ENCODE measurements around the gene NAT14. TPM values are rescaled to one million over a fixed set of nuclear protein-coding genes. Genes with fewer than 3 reads are reported as not detected.

Gene NAT14
- total RNA-seq, 4 donors from 2014 or later = 5.1 to 28.3 (median 12.2) TPM

DNA sequence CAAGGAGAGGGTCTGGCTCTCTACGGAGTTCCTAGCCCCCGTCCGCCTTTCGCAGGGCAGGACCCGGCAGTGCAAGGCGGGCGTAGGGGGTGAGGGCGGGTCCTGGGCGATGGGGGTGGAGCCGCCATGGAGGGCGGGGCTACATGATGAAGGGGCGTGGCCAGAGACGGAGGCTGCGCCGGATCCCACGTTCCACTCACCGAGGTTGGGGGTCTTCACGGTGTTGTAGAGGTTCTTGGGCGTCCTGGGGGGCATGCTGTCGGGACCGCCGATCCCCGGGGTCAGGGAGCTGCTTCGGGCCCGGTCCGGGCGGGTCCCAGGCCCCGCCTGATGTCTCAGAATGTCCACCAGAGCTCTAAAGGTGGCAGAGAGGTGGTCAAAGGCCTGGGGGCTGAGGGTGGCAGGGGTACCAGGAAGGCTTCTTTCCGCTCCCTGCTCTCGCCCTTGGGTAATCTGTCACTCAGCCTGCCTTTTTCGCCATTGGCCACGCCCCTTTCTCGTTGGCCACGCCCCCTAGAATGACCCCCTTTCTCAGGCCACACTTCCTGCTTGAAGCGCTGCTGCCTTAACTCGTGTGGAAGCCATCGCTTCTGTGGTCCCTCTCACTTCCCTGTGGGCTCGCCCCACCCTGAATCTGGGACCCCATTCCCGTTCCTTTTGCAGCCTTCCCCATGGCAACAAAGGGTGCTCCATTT lies 44.4 kb upstream of the NAT14 start:
- TF ChIP-seq, protein P1, sequence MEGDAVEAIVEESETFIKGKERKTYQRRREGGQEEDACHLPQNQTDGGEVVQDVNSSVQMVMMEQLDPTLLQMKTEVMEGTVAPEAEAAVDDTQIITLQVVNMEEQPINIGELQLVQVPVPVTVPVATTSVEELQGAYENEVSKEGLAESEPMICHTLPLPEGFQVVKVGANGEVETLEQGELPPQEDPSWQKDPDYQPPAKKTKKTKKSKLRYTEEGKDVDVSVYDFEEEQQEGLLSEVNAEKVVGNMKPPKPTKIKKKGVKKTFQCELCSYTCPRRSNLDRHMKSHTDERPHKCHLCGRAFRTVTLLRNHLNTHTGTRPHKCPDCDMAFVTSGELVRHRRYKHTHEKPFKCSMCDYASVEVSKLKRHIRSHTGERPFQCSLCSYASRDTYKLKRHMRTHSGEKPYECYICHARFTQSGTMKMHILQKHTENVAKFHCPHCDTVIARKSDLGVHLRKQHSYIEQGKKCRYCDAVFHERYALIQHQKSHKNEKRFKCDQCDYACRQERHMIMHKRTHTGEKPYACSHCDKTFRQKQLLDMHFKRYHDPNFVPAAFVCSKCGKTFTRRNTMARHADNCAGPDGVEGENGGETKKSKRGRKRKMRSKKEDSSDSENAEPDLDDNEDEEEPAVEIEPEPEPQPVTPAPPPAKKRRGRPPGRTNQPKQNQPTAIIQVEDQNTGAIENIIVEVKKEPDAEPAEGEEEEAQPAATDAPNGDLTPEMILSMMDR (IDR thresholded peaks at IDR 0.05) = no peak
- TF ChIP-seq POLR2A (IDR thresholded peaks at IDR 0.05) = no peak

DNA sequence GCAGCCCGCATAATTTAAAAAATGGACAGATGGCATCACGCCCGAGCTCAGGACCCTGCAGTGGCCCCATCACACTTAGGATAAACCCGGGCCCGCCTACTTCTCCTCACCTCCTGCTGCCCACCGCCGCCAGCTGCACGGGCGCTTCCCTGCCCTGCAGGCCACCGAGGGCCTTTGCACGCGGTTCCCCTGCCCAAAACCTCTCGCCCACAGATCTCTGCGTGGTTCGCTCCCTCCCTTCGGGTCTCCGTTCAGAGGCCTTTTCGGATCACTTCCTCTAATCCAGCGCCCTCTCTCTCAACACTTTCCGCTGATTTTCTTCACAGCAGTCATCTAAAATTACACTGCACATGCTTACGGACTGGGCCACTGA lies 43.7 kb upstream of the NAT14 start:
- intact Hi-C loops (cut with DNase I) = no loop called here
- Histone ChIP-seq H3K36me3 (no peaks in the 10 kb centered on the region), H3K4me3 (replicated peaks in 1 of 3) (no peak overlapping the region), H3K27ac (no peak overlapping the region), H3K4me1 (peaks cover 0 to 4% of the 10 kb centered on the region in 2 donors), H3K27me3 (peaks cover 25% of the 10 kb centered on the region), H3K9me3 (no peaks in the 10 kb centered on the region)
- no peak for DNase-seq
- TF ChIP-seq POLR2A (IDR thresholded peaks at IDR 0.05) = no peak
- TF ChIP-seq, protein P1 (IDR thresholded peaks at IDR 0.05) = no peak
- 4 to 6% methylated on average over 21 of the region's 21 CpGs for WGBS, 2 donors

More for the DNA sequence above, 44.4 kb upstream of the NAT14 start:
- Histone ChIP-seq H3K9me3 (no peaks in the 10 kb centered on the region), H3K4me3 (replicated peaks in 1 of 3) (no peak overlapping the region), H3K36me3 (no peaks in the 10 kb centered on the region), H3K27ac (no peak overlapping the region), H3K4me1 (peaks cover 0 to 4% of the 10 kb centered on the region in 2 donors), H3K27me3 (peaks cover 25% of the 10 kb centered on the region)
- WGBS, 2 donors = 9 to 17% methylated on average over 19 to 21 of the region's 39 CpGs
- intact Hi-C loops (cut with DNase I) = no loop called here
- DNase-seq = no peak

DNA sequence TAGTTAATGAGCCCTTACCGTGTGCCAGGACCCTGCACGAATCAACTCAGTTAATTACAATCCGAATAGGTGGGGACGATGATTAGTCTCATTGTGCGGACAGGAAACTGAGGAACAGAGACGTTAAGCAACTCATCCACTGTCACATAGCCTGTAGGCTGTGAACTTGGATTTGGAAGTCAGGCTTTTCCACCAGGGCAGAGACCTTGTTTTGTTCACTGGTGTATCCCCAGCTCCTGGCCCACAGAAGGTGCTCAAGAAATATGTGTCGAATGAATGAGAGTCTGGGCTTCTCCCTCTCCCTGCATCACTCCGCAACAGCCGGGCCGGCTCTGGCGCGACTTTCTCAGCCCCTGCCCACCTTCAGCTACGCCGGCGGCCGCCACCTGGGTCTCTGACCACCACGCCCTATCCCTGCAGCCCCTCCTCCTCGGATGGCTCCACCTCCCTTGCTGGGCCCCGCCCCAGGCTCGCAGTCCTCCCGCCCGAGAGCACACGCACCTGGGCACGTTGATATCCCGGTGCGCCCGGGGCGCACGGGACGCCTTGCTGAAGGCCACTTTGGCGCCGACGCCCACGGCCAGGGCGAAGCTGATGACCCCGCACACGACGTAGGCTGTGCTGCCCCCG lies 43.2 kb upstream of the NAT14 start:
- H3K27me3 ChIP-seq = peaks cover 25% of the 10 kb centered on the region
- intact Hi-C loops (cut with DNase I) = no loop called here
- H3K4me3 ChIP-seq (replicated peaks in 1 of 3) = no peak overlapping the region
- H3K36me3 ChIP-seq = no peaks in the 10 kb centered on the region
- H3K27ac ChIP-seq = no peak overlapping the region
- peaks cover 0 to 4% of the 10 kb centered on the region in 2 donors for H3K4me1 ChIP-seq
- no peak for DNase-seq
- TF ChIP-seq POLR2A (IDR thresholded peaks at IDR 0.05) = no peak
- TF ChIP-seq, protein P1 (IDR thresholded peaks at IDR 0.05) = no peak
- H3K9me3 ChIP-seq = no peaks in the 10 kb centered on the region
- 2 to 5% methylated on average over 13 to 29 of the region's 39 CpGs for WGBS, 2 donors

DNA sequence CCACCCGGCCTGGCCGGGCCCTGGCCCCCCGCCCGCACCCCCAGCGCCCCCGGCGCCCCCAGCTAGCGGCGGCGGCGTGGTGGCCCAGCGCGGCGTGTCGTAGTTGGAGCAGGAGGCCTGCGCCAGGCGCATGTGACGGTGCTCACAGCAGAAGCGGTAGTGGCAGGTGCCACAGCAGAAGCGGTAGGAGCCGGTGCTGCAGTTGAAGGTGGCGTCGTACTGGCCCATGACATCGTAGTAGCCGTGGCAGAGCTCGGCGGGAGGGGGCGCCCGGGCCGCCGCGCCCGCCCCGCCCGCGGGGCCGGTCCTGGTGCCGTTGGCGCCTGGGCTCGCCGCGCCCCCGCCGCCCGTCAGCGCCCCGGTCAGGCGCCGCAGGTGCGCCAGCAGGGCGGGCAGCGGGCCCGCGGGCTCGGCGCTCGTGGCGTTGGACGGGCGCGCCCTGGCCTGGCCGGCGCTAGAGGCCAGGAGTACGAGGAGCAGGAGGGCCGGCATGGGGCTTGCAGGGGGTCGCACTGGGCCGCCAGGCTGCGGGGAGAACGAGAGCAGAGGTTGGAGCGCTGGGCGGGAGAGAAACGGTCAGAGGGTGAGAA lies 42.5 kb upstream of the NAT14 start:
- intact Hi-C loops (cut with DNase I) = no loop called here
- Histone ChIP-seq H3K4me3 (replicated peaks in 1 of 3) (no peak overlapping the region), H3K4me1 (peaks cover 0 to 4% of the 10 kb centered on the region in 2 donors), H3K9me3 (no peaks in the 10 kb centered on the region), H3K36me3 (no peaks in the 10 kb centered on the region), H3K27me3 (peaks cover 25% of the 10 kb centered on the region), H3K27ac (no peak overlapping the region)
- TF ChIP-seq, protein P1 (IDR thresholded peaks at IDR 0.05) = no peak
- no peak for TF ChIP-seq POLR2A (IDR thresholded peaks at IDR 0.05)
- WGBS, 2 donors = 1 to 2% methylated on average over 9 to 13 of the region's 72 CpGs
- no peak for DNase-seq
